Fibroblast of peridontal ligament (primary cell): ENCODE results near the gene IL32.
"Not testable (repeated sequence)": the region's sequence is repeated elsewhere in the genome, so short reads cannot be mapped to it uniquely, and the experiment has no call there.

ENCODE experiments used
- DNase-seq: peaks from one replicate; pipeline ENCODE4 v3.0.0-alpha.2; 2010; ENCODE audit errors: extremely low read depth

The IL32 gene

GRCh38 chr16:3051494-3051893, 13.9 kb upstream of the IL32 start:
- no peak for DNase-seq

GRCh38 chr16:3052571-3053329, 12.7 kb upstream of the IL32 start:
- DNase-seq, result not testable (repeated sequence)

- DNase-seq, result not testable (repeated sequence)
Observed at GRCh38 chr16:3053330-3053710, 12.1 kb upstream of the IL32 start.

- DNase-seq, result no peak
Observed at GRCh38 chr16:3054965-3055733, 10.3 kb upstream of the IL32 start.

- DNase-seq, result not testable (repeated sequence)
Observed at GRCh38 chr16:3055734-3056115, 9.7 kb upstream of the IL32 start.

- no peak for DNase-seq
Observed at GRCh38 chr16:3056336-3057180, 8.9 kb upstream of the IL32 start.

- no peak for DNase-seq
Observed at GRCh38 chr16:3057181-3058138, 8.0 kb upstream of the IL32 start.

GRCh38 chr16:3058139-3059030, 7.1 kb upstream of the IL32 start:
- peak; percentile 13 for DNase-seq

- peak; percentile 64 for DNase-seq
Observed at GRCh38 chr16:3059041-3059722, 6.3 kb upstream of the IL32 start.

GRCh38 chr16:3059723-3060242, 5.7 kb upstream of the IL32 start:
- no peak for DNase-seq

- no peak for DNase-seq
Observed at GRCh38 chr16:3060339-3061127, 4.9 kb upstream of the IL32 start.

GRCh38 chr16:3062553-3062952, 2.9 kb upstream of the IL32 start:
- DNase-seq, result no peak

GRCh38 chr16:3063625-3064386, 1.6 kb upstream of the IL32 start:
- DNase-seq, result no peak

GRCh38 chr16:3065742-3066439, 451 bp downstream of the IL32 start:
- no peak for DNase-seq

- DNase-seq, result no peak
Observed at GRCh38 chr16:3066440-3066748, 954 bp downstream of the IL32 start.

GRCh38 chr16:3068487-3068886, 3.0 kb downstream of the IL32 start:
- DNase-seq, result no peak

GRCh38 chr16:3069146-3069545, 3.7 kb downstream of the IL32 start:
- DNase-seq, result not testable (repeated sequence)
